Glutamatergic neuron (in vitro differentiated cells): ENCODE data around the gene ECEL1. TPM values are rescaled to one million over a fixed set of nuclear protein-coding genes. Genes with fewer than 3 reads are reported as not detected.

Experiments
- DNase-seq: peaks from one replicate; pipeline ENCODE4 v3.0.0; 2022
- H3K27ac Mint-ChIP-seq: one replicate; pipeline ENCODE4 v1.8.0; 2020; ENCODE audit warnings: mild to moderate bottlenecking, mixed read lengths, inconsistent platforms; ENCODE audit not compliant: unreplicated experiment
- H3K27me3 Mint-ChIP-seq: one replicate; pipeline ENCODE4 v1.8.0; 2020; ENCODE audit warnings: mild to moderate bottlenecking, moderate library complexity, mixed read lengths, inconsistent platforms; ENCODE audit not compliant: unreplicated experiment
- H3K36me3 Mint-ChIP-seq: one replicate; pipeline ENCODE4 v1.8.0; 2020; ENCODE audit warnings: mild to moderate bottlenecking, mixed read lengths, inconsistent platforms; ENCODE audit not compliant: unreplicated experiment
- H3K4me1 Mint-ChIP-seq: one replicate; pipeline ENCODE4 v1.8.0; 2020; ENCODE audit warnings: mild to moderate bottlenecking, low read depth, mixed read lengths, inconsistent platforms; ENCODE audit not compliant: unreplicated experiment
- H3K4me3 Mint-ChIP-seq: one replicate; pipeline ENCODE4 v1.8.0; 2020; ENCODE audit warnings: mild to moderate bottlenecking, mixed read lengths, inconsistent platforms; ENCODE audit not compliant: unreplicated experiment
- H3K9me3 Mint-ChIP-seq: one replicate; pipeline ENCODE4 v1.8.0; 2020; ENCODE audit warnings: mild to moderate bottlenecking, moderate library complexity, mixed read lengths, inconsistent platforms; ENCODE audit not compliant: unreplicated experiment
- total RNA-seq: library from RNA; stranded (reverse); fragmentation: NEBNext Ultra II Directional; extraction: Animal tissue kit (Norgen Biotek cat#: 25700); gene quantifications from one replicate; pipeline ENCODE4 v1.2.1, GENCODE V29; 2021; ENCODE audit not compliant: unreplicated experiment
- TF ChIP-seq, protein P1 (sequence below): fragments of 200-600 bp; sonication (generic); IDR thresholded peaks from one replicate; pipeline ENCODE4 v1.5.0; 2021; ENCODE audit not compliant: partially characterized antibody, unreplicated experiment

The ECEL1 gene
- total RNA-seq, 1 donor from 2014 or later: 2.3 TPM

DNA sequence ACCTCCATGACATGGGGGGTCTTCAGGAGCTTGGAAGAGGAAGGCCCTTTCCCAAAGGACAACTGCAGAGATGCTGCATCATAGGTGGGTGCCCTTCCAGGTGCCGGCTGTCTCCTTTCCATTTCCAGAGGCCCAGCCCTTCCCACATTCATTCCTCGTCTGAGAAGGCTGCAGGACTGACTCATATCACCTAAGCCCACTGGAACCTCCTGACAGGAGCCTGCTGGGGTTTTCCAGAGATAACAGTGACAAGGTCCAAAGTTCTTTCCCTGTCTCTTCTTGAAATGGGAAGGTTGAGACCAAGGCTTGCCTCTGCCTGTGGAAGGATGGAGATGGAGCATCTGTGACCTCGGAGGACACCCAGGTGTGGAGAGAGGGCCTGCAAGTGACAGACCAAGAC, 28.9 kb upstream of the ECEL1 start:
- no peak for DNase-seq
- no peak overlapping the region for H3K4me3 Mint-ChIP-seq
- no peak overlapping the region for H3K27ac Mint-ChIP-seq
- TF ChIP-seq, protein P1, sequence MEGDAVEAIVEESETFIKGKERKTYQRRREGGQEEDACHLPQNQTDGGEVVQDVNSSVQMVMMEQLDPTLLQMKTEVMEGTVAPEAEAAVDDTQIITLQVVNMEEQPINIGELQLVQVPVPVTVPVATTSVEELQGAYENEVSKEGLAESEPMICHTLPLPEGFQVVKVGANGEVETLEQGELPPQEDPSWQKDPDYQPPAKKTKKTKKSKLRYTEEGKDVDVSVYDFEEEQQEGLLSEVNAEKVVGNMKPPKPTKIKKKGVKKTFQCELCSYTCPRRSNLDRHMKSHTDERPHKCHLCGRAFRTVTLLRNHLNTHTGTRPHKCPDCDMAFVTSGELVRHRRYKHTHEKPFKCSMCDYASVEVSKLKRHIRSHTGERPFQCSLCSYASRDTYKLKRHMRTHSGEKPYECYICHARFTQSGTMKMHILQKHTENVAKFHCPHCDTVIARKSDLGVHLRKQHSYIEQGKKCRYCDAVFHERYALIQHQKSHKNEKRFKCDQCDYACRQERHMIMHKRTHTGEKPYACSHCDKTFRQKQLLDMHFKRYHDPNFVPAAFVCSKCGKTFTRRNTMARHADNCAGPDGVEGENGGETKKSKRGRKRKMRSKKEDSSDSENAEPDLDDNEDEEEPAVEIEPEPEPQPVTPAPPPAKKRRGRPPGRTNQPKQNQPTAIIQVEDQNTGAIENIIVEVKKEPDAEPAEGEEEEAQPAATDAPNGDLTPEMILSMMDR: no peak
- peaks cover 2% of the 10 kb centered on the region for H3K4me1 Mint-ChIP-seq
- peaks cover 5% of the 10 kb centered on the region for H3K9me3 Mint-ChIP-seq
- no peaks in the 10 kb centered on the region for H3K36me3 Mint-ChIP-seq
- H3K27me3 Mint-ChIP-seq: peaks cover 15% of the 10 kb centered on the region

DNA sequence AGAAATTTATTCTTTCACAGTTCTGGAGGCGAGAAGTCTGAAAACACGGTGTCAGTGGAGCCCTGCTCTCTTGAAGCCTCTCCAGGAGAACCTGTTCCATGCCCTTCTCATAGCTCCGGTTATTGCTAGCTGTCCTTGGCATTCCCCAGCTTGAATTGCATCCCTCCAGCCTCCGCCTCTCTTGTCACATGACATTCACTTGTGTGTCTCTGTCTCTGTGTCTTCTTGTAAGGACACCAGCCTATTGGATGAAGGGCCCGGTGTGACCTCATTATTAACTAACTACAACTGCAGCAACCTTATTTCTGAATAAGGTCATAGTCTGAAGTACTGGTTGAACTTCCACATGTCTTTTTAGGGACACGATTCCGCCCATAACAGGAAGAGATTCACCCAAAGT, 28.0 kb upstream of the ECEL1 start:
- Mint-ChIP-seq H3K4me1 (peaks cover 2% of the 10 kb centered on the region), H3K36me3 (no peaks in the 10 kb centered on the region), H3K4me3 (no peak overlapping the region), H3K9me3 (peaks cover 5% of the 10 kb centered on the region), H3K27ac (no peak overlapping the region), H3K27me3 (peaks cover 13% of the 10 kb centered on the region)
- TF ChIP-seq, protein P1: no peak
- no peak for DNase-seq

DNA sequence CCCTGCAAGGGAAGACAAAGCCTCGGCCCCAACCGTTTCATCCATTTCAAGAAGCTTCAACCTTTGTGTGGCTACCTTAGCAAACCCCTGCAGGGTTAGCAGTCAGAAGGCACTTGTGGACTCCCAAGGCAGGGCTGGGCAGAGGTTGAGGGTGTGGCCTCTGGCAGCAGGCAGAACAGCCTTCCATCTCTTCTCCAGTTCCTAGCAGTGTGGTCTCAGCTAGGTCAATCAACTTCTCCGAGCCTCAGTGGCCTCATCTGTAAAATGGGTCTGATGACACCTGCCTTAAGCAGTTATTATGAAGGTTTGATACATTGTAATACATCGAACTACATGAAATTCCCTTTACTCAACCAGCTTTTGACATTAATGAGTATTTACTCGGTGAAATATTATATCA, 25.7 kb upstream of the ECEL1 start:
- no peak for DNase-seq
- H3K36me3 Mint-ChIP-seq: no peaks in the 10 kb centered on the region
- peaks cover 2% of the 10 kb centered on the region for H3K4me1 Mint-ChIP-seq
- H3K27me3 Mint-ChIP-seq: peaks cover 15% of the 10 kb centered on the region
- H3K4me3 Mint-ChIP-seq: no peak overlapping the region
- peaks cover 2% of the 10 kb centered on the region for H3K9me3 Mint-ChIP-seq
- H3K27ac Mint-ChIP-seq: no peak overlapping the region
- TF ChIP-seq, protein P1: no peak

DNA sequence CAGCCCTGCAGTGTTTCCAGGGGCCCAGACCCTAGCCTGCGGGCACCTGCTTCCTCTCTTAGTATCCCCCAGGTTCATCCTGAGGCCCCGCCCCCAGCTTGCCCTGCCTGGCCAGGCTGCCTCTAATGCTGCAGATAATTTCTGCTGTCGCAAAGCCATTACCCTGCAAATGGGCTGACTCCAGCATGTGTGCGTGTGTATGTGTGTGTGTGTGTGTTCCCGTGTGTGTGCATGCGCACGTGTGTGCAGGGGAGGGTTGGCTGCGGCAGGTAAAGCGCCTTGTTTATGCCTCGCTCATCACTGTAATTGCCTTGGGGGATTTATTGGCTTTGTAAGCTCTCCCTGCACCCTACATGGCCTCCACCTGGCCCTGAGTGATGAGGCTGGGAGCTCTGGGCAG, 25.0 kb upstream of the ECEL1 start:
- Mint-ChIP-seq H3K27me3 (peaks cover 15% of the 10 kb centered on the region), H3K27ac (no peak overlapping the region), H3K36me3 (no peaks in the 10 kb centered on the region), H3K4me1 (peaks cover 2% of the 10 kb centered on the region), H3K9me3 (peaks cover 2% of the 10 kb centered on the region), H3K4me3 (no peak overlapping the region)
- DNase-seq: peak; percentile 56
- TF ChIP-seq, protein P1: no peak

DNA sequence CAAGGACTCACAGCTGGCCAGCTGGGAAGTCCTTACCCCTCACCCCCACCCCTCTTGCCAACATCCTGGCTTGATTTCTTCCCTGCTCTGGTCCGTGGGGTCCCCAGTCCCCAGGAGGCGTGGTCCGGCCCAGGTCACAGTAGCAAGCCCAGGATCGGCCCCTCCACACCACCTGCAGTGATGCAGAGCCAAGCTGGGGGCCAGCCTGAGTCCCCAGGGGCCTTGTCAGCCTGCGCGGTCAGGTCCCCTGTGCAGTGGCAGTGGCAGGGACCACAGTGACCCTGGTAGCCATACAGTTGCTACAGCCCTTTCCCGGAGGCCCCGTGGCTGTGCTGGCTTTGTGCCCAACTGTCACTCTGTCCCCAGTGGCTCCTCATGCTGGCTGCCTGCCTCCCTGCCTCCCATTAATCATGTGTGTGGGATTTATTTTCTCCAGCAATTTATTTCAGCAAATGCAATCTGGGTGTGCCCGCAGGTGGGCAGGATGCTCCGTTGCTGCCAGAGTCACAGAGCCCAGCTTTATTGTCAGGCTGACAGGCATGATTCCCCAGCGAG, 23.8 kb upstream of the ECEL1 start:
- no peak overlapping the region for H3K27ac Mint-ChIP-seq
- H3K36me3 Mint-ChIP-seq: no peaks in the 10 kb centered on the region
- H3K27me3 Mint-ChIP-seq: peaks cover 17% of the 10 kb centered on the region
- no peak for DNase-seq
- H3K4me1 Mint-ChIP-seq: peaks cover 2% of the 10 kb centered on the region
- no peak overlapping the region for H3K4me3 Mint-ChIP-seq
- TF ChIP-seq, protein P1: no peak
- peaks cover 2% of the 10 kb centered on the region for H3K9me3 Mint-ChIP-seq
